NCI-H82 treated with DMSO at 0.1 percent for 48 hours (cell line): Measurements from ENCODE around the gene C4orf50.
"Not testable (repeated sequence)": the region's sequence is repeated elsewhere in the genome, so short reads cannot be mapped to it uniquely, and the experiment has no call there.

Experiments
- DNase-seq: peaks from one replicate; lab custom pipeline; 2025; ENCODE audit not compliant: unreplicated experiment; lab: John Stamatoyannopoulos, UW

C4orf50 gene

GRCh38 chr4:5952975-5953951, 65.0 kb downstream of the C4orf50 start:
- DNase-seq: no peak

GRCh38 chr4:5952286-5952974, 65.8 kb downstream of the C4orf50 start:
- DNase-seq: no peak

DNA sequence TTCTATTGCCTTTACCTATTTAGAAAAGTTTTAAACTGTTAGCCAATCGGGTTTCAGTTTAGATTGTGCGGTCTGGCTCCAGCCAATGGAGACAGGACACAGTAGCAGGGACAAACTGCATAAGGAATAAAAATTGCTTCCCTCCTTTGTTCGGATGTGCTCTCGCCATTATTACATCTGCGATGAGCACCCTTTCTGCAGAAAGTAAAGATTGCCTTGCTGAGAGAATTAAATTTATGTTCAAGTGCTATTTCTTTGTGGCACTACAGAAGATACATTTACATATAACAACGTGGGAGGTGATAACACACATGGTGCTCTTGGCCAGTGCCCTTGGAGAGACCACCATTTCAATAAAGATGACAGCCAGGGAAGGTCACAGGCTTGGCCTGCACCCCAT, 71.6 kb downstream of the C4orf50 start:
- DNase-seq: not testable (repeated sequence)

GRCh38 chr4:5945936-5946335, 72.3 kb downstream of the C4orf50 start:
- no peak for DNase-seq

- DNase-seq: no peak
Observed at GRCh38 chr4:5945171-5945570, 73.1 kb downstream of the C4orf50 start.

GRCh38 chr4:5943561-5943960, 74.7 kb downstream of the C4orf50 start:
- no peak for DNase-seq

DNA sequence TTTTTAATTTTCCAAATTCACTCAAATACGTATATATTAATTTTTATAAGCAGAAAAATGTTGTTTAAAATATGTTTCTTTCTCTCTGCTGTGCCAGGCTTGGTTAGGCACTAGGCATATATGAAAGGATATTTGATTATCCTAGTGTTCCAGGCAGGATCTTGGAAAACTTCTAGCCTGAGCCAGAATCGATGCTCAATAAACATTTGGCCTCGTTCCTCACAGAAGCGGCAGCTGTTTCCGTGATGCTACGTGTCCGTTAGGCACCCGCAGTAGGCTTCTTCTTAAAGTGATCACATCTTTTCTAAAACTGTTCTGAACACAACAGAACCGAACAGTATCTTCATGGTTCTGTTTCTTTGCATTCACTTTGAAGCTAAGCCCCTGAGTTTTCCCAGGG, 75.3 kb downstream of the C4orf50 start:
- no peak for DNase-seq

DNA sequence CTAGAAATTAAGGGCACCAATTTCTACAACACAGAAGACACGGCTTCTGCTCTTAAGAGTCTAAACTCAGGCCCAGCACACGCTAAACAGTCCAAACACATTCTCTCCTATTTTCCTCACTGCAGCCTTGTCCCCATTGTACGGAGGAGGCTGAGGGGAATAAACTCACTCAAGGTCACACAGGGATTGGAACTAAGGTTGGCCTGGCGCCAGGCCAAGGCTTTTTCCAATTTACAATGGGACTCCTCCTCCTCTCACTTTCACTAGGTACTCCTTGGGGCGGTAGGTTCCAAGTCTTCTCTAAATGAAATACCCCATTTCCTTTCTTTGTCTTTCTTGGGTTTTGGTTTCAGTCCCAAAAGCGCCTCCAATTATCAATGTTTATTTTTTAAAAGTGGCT, 76.6 kb downstream of the C4orf50 start:
- no peak for DNase-seq

GRCh38 chr4:5940470-5941203, 77.6 kb downstream of the C4orf50 start:
- DNase-seq: no peak

DNA sequence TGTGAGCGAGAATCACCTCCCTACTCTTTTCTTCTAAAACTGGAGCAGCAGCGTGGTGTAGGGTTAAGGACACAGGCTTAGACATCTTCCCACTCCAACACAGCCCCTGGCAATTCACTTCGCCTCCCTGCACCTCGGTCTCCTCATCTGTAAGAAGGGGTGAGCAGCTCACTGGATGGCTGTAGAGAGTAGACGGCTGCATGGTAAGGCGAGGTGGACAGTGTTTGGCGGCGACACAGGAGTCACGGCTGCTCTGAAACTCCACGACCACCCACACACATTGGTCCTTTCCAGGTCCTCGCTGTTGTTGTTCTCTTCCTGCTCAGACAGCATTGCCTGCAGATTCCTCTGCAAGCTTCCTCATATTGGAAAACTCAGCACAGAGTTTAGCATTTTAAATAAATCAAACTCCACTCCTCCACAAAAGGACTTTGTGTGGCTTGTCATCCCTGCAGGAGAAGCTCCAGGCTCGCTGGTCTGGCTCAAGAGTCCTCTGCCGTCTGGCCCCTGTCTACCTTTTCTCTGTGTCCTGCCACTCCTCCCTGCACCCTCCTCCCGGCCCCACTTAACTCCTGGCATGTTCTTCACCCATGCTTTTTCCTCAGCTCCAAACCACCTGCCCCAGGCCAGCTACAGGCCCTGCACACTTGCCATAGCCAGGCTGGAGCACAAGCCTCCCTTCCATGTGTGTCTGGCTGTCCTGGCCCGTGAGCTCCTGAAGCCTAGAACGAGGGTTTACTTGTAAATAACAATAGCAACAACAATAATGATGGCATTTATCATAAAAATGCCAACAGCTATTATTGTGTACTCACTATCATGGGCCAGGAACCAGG, 84.0 kb downstream of the C4orf50 start:
- DNase-seq: no peak

- DNase-seq: no peak
Observed at GRCh38 chr4:5933116-5933515, 85.1 kb downstream of the C4orf50 start.

DNA sequence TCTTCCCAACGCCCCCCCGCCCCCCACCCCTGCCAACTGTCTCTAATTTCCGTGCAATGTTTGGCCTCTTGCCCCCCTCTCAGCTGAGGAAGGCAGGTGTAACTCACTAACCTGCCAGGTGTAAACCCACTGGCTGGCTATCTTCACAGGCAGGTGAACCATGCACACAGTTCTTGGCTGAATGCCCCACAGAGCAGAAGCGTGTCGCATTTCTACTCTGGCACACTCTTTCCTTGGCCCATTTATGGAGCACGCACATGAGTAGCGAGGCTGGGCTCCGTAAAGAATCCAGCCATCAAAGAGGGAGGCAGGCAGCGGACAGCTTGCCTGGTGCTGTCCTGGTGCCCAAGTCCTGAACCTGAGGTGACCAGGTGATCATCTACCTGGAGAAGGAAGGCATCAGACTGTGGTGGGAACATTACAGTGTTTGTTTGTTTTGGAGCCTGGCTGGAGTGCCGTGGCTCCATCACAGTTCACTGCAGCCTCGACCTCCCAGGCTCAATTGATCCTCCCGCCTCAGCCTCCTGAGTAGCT, 86.1 kb downstream of the C4orf50 start:
- no peak for DNase-seq

- DNase-seq: no peak
Observed at GRCh38 chr4:5931526-5931925, 86.7 kb downstream of the C4orf50 start.

DNA sequence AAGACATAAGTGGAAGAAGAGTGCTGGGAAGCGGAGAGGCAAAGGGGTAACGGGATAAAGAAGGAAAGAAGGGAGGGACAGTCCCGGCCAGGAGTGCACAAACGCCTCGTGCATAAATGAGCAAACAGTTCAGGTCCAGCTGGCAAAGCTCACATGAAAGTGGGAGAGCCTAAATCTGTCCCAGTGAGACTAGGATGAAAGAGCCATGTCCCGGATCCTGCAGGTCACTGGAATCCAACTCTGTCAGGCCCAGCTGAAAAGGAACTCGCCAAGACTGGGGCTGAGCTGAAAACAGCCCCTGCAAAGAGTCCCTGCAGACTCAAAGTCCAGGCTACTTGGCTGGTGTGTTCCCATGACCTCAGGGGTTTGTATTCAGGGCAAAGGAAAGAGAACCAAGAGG, 87.4 kb downstream of the C4orf50 start:
- DNase-seq: no peak

- no peak for DNase-seq
Observed at GRCh38 chr4:5930456-5930855, 87.8 kb downstream of the C4orf50 start.

DNA sequence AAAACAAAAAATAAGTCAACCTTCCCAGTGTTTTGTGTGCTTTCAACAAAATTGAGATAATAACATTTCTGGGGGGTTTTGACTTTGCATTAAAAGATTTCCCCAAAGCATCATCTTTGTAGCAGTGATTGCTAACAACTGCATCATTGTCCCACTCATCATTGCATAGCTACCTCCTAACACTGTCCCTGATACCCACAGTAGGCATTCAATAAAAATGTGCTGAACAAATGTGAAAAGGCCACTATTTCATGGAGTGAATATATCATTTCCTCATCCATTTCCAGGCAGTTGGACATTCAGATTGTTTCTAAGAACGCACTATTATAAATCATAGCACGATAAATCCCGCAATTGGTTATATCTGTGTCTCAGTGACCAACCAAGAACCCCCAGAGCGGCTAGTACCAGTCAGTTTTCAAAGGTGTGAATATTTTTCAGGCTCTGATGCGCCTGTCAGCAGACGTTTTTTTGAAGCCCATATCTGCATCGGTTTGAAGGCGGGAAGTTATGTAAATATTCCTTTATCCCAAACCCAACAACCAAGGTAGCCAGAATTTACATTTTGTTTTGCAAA, 89.3 kb downstream of the C4orf50 start:
- no peak for DNase-seq

DNA sequence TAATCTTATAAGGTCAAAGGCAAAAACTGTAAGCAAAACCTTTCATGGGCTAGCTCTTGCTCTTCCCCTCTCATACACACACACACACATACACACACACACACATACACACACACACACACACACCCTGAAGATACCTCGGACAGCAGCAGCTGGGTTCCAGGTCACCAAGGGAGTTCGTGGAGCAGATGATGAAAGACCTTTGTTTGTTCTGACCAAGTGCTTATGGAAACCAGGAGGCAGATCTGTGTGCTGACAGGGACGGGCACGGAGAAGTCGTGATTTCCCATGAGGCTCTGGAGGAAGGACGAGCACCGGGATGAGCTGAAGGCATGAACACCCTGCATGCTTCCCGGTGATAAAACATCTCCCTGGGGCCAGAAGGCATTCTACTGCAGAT, 90.0 kb downstream of the C4orf50 start:
- no peak for DNase-seq

GRCh38 chr4:5927747-5928146, 90.5 kb downstream of the C4orf50 start:
- DNase-seq: no peak

DNA sequence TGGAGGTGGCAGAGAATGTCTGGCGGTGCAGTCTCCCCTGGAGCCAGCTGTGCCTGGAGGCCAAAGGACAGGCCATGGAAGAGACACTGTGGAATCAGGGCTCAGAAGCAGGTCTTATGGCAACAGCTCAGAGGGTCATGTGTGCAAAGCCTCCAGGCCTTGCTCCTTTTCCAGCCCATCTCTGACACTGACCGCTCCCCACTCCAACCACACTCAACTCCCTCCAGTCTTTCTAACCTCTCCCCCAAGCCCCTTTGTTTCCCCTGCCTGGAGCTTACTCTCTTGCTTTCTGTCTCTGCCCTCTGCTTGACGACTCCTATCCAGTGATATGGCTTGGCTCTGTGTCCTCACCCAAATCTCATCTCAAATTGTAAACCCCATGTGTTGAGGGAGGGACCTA, 91.1 kb downstream of the C4orf50 start:
- no peak for DNase-seq

DNA sequence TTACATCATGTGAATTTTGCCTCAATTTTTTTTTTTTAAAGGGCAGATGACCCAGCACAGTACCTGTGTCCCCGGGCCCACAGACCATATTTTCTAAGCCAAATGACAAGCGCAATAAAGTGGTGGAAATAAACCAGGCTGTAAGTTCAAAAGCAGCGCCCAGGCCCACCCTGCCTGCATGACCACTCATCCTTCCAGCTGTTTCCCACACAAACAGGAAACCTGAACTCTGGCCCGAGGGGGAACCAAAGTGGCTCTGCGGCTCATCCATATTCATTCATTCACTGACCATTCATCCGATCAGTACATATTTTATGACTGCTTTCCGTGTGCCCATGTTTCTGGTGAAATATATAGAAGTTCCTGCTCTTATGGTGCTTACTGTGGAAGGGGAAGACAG, 91.6 kb downstream of the C4orf50 start:
- no peak for DNase-seq
